Heart left ventricle (tissue), 16 donors: ENCODE measurements around the gene THRAP3. TPM values are rescaled to one million over a fixed set of nuclear protein-coding genes. Genes with fewer than 3 reads are reported as not detected.
A peak's percentile ranks its signal among the peaks of the same experiment; 100 is the strongest.

Experiments used
- ATAC-seq, 4 donors: fragments of 200-7000 bp; cut with Tn5 transposase; one replicate each; pipeline ENCODE4 v1.9.1; 2020 to 2022; ENCODE audit warnings: moderate library complexity in 4 of 4, mild to moderate bottlenecking in 3 of 4, moderate number of reproducible peaks in 1 of 4
- DNase-seq, 5 donors: peaks; one replicate each; pipeline ENCODE4 v3.0.0-alpha.2; 2020
- H3K27ac ChIP-seq, 12 donors: fragments of 200-600 bp; sonication (generic) in 4 of 12; one replicate each; pipeline versions ENCODE4 v1.5.0 to v1.8.0; 2016 to 2022; ENCODE audit warnings: mild to moderate bottlenecking in 2 of 12
- H3K27me3 ChIP-seq, 9 donors: fragments of 200-600 bp; sonication (generic) in 2 of 9; one replicate each; pipeline versions ENCODE4 v1.5.1 to v1.8.0; 2016 to 2022; ENCODE audit warnings: mild to moderate bottlenecking in 3 of 9
- H3K36me3 ChIP-seq, 9 donors: fragments of 200-600 bp; sonication (generic) in 2 of 9; one replicate each; pipeline versions ENCODE4 v1.5.0 to v1.8.0; 2018 to 2022; ENCODE audit warnings: mild to moderate bottlenecking in 2 of 9
- H3K4me1 ChIP-seq, 12 donors: fragments of 200-600 bp; sonication (generic) in 4 of 12; one replicate each; pipeline versions ENCODE4 v1.5.0 to v1.8.0; 2016 to 2022; ENCODE audit warnings: mild to moderate bottlenecking in 3 of 12
- H3K4me3 ChIP-seq, 12 donors: fragments of 200-600 bp; sonication (generic) in 4 of 12; one replicate each; pipeline versions ENCODE4 v1.5.0 to v1.8.0; 2017 to 2022; ENCODE audit warnings: mild to moderate bottlenecking in 9 of 12, moderate library complexity in 4 of 12
- H3K9me3 ChIP-seq, 12 donors: fragments of 200-600 bp; sonication (generic) in 4 of 12; one replicate each; pipeline versions ENCODE4 v1.5.0 to v1.8.0; 2016 to 2022; ENCODE audit warnings: mild to moderate bottlenecking in 1 of 12
- POLR2A ChIP-seq, 2 donors: fragments of 450-650 bp; IDR thresholded peaks; one replicate each; pipeline ENCODE4 v1.6.1; 2017; ENCODE audit warnings: antibody characterized with exemption in 2 of 2, mild to moderate bottlenecking in 2 of 2, moderate library complexity in 2 of 2
- WGBS, 4 donors: extraction: QIAGEN DNeasy Blood & Tissue Kit in 2 of 4; methylation state at CpG; one replicate each; pipeline versions ENCODE4 v1.1.5 to v1.1.7; 2013 to 2018; 5-methylcytosine and 5-hydroxymethylcytosine counted together
- intact Hi-C, 10 donors: fragments of 100-400 bp; cut with DNase I; formaldehyde crosslinking; loops; one replicate each; pipeline versions ENCODE4 v1.11.1 to v1.14.2; 2022
- polyA plus RNA-seq, 2 donors: library from polyadenylated mRNA; stranded (reverse); fragments of 200-250 nt; gene quantifications; one replicate each; pipeline ENCODE4 v1.2.3, GENCODE V29; 2013
- total RNA-seq, 9 donors: library from RNA; depleted of rRNA in 2 of 9; stranded (reverse); fragments of >200 nt in 2 of 9; fragmentation: NEBNext Ultra II Directional in 3 of 9; extraction: Animal tissue kit (Norgen Biotek cat#: 25700) in 3 of 9; gene quantifications; one replicate each; pipeline versions ENCODE4 v1.1.0 to v1.2.4, GENCODE V29; 2016 to 2023
- TF ChIP-seq, protein P1 (sequence below), 12 donors: fragments of 200-600 bp; sonication (generic) in 4 of 12; IDR thresholded peaks; one replicate each; pipeline versions ENCODE4 v1.5.0 to v1.8.0; 2018 to 2022; ENCODE audit warnings: antibody characterized with exemption in 12 of 12, mild to moderate bottlenecking in 5 of 12
- donor health status: ischemic (EF 13 %, LVEDD 7.1; RV severe dilation, severe dysfunction).
- donor health status: healthy with polysubstance abuse.
- donor health status: DM: no; HTN: yes; CAD: no.
- donor health status: DM: no; HTN: no; CAD: no.
- donor health status: ischemic (EF 25% LVEDD 6.9; RV normal size, moderate dysfunction).
- donor health status: ischemic (EF 25% LVEDD 5.7; RV mildly dilated, moderate dysfunction).
- donor health status: healthy.
- donor health status: DM: yes; HTN: yes; CAD: no.
- donor health status: ischemic (EF 35%, LVEDD 5.7; RV mildly dilated, moderate dysfunction).
- donor health status: nonischemic (EF 11% LVEDD 7.7; RV severe dilation, severe dysfunction).
- donor health status: DM: yes; HTN: yes; CAD: no.
- donor health status: PGD.
- donor health status: ischemic (EF 29% LVEDD 5.4; RV normal size, mild dysfunction).
- donor health status: nonischemic (EF 23%, LVEDD 6.1; RV moderate dilation, normal function).

Gene THRAP3
- total and polyA plus RNA-seq, 11 donors, result 27.9 to 106 (median 90.1) TPM

GRCh38 chr1:36309397-36309796 lies 85.2 kb downstream of the THRAP3 start:
- peaks cover 0 to 20% (median 16%) of the 10 kb centered on the region in 12 donors for H3K4me1 ChIP-seq
- no peak overlapping the region for H3K4me3 ChIP-seq
- TF ChIP-seq, protein P1, sequence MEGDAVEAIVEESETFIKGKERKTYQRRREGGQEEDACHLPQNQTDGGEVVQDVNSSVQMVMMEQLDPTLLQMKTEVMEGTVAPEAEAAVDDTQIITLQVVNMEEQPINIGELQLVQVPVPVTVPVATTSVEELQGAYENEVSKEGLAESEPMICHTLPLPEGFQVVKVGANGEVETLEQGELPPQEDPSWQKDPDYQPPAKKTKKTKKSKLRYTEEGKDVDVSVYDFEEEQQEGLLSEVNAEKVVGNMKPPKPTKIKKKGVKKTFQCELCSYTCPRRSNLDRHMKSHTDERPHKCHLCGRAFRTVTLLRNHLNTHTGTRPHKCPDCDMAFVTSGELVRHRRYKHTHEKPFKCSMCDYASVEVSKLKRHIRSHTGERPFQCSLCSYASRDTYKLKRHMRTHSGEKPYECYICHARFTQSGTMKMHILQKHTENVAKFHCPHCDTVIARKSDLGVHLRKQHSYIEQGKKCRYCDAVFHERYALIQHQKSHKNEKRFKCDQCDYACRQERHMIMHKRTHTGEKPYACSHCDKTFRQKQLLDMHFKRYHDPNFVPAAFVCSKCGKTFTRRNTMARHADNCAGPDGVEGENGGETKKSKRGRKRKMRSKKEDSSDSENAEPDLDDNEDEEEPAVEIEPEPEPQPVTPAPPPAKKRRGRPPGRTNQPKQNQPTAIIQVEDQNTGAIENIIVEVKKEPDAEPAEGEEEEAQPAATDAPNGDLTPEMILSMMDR (IDR thresholded peaks at IDR 0.05), result no peak
- no peak for TF ChIP-seq POLR2A (IDR thresholded peaks at IDR 0.05)
- WGBS, 4 donors, result 92 to 98% (median 97%) methylated on average over 7 of the region's 7 CpGs
- no peak overlapping the region for H3K27ac ChIP-seq
- no peaks in the 10 kb centered on the region for H3K27me3 ChIP-seq
- no peak for DNase-seq
- no peak for ATAC-seq
- H3K9me3 ChIP-seq, result no peaks in the 10 kb centered on the region
- peaks cover 0 to 9% (median 5%) of the 10 kb centered on the region in 9 donors for H3K36me3 ChIP-seq
- intact Hi-C loops, result loop anchor here in 2 of 10 donors (5.0 kb wide), 2 partner anchors 58 to 113 kb away; no protein-coding TSS in a partner anchor

- WGBS, 4 donors, result 54 to 76% (median 66%) methylated on average over 15 to 16 of the region's 16 CpGs
- no peaks in the 10 kb centered on the region for H3K27me3 ChIP-seq
- intact Hi-C loops, result loop anchor here in 2 of 10 donors (5.0 kb wide), 1 partner anchor 47 kb away; no protein-coding TSS in a partner anchor
- H3K27ac ChIP-seq, result peak overlapping the region in 10 of 12 donors; percentile 23 to 97 (median 92)
- H3K36me3 ChIP-seq, result peaks cover 0 to 4% (median 0%) of the 10 kb centered on the region in 9 donors
- ATAC-seq, result no peak
- DNase-seq, result peak in 1 of 5 donors; percentile 43
- no peaks in the 10 kb centered on the region for H3K9me3 ChIP-seq
- no peak for TF ChIP-seq POLR2A (IDR thresholded peaks at IDR 0.05)
- TF ChIP-seq, protein P1 (IDR thresholded peaks at IDR 0.05), result no peak
- peak overlapping the region in 11 of 12 donors; percentile 14 to 98 (median 85) for H3K4me3 ChIP-seq
- H3K4me1 ChIP-seq, result peaks cover 3 to 39% (median 28%) of the 10 kb centered on the region in 12 donors
Observed at GRCh38 chr1:36320291-36320761, 96.1 kb downstream of the THRAP3 start.

DNA sequence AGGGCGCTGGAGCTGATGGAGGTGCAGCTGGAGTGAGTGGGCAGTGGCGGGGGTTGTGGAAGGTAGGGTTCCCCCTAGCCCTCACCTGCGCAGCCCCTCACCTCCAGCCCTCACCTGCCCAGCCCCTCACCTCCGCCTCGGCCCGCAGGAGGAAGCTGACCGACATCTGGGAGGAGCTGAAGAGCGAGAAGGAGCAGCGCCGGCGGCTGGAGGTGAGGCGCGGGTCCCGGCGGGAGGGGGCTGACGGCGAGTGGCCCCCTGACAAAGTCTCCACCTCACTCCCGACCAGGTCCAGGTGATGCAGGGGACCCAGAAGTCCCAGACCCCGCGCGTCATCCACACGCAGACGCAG lies 96.5 kb downstream of the THRAP3 start:
- Histone ChIP-seq H3K4me3 (peak overlapping the region in 11 of 12 donors; percentile 14 to 98 (median 85)), H3K36me3 (peaks cover 0 to 4% (median 0%) of the 10 kb centered on the region in 9 donors), H3K9me3 (no peaks in the 10 kb centered on the region), H3K4me1 (peaks cover 3 to 39% (median 28%) of the 10 kb centered on the region in 12 donors), H3K27me3 (no peaks in the 10 kb centered on the region), H3K27ac (peak overlapping the region in 11 of 12 donors; percentile 23 to 97 (median 90))
- intact Hi-C loops, result loop anchor here in 2 of 10 donors (5.0 kb wide), 1 partner anchor 47 kb away; no protein-coding TSS in a partner anchor
- TF ChIP-seq POLR2A (IDR thresholded peaks at IDR 0.05), result no peak
- TF ChIP-seq, protein P1 (IDR thresholded peaks at IDR 0.05), result no peak
- DNase-seq, result no peak
- 30 to 61% (median 54%) methylated on average over 21 to 23 of the region's 23 CpGs for WGBS, 4 donors
- no peak for ATAC-seq

DNA sequence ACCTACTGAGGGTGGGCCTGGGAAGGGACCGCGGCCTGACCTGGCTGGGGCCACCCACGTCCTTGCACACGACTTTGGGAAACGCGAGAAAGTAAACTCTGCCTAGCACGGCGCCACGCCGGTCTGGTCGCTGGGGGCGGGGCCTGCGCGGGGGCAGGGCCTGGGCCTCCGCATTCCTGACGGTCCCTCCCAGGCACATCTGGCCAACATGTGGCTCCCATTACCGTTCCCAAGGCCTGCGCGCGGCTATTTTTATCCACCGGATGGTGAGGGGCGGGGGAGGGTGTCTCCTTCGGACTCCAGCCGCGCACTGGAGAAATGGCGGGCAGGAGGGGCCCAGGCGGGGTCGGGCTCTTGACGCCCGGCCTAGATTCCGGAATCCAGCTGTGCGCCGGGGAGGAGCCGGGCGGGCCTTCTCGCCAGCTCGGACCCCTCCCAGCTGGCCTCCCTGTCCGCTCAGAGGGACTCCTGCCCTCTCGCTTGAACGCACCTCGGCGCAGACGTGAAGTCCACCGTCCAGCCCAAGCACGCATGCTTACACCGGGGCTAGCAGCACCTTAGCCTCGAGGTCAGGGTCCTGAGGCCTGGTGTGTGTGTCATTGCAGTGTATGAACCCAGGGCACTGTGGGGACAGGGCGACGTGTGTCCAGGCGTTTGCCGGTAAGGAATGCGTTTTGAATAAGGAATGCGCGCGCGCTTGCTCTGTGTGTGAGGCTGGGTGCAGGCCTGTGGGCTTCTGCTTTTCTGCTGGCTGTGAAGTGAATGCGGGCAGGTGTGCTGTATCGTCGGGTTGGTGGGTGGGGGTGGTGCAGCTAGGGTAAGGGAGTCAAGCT lies 97.1 kb downstream of the THRAP3 start:
- Histone ChIP-seq H3K4me1 (peaks cover 3 to 39% (median 28%) of the 10 kb centered on the region in 12 donors), H3K36me3 (peaks cover 0 to 4% (median 0%) of the 10 kb centered on the region in 9 donors), H3K27ac (peak overlapping the region in 11 of 12 donors; percentile 51 to 97 (median 90)), H3K27me3 (no peaks in the 10 kb centered on the region), H3K4me3 (peak overlapping the region; percentile 12 to 98 (median 85)), H3K9me3 (no peaks in the 10 kb centered on the region)
- DNase-seq (peak; percentile 89 to 92 (median 89)), ATAC-seq (peak; percentile 54 to 80 (median 70))
- TF ChIP-seq, protein P1 (IDR thresholded peaks at IDR 0.05), result no peak
- TF ChIP-seq POLR2A (IDR thresholded peaks at IDR 0.05), result no peak
- WGBS, 4 donors, result 19 to 56% (median 39%) methylated on average over 14 to 59 of the region's 59 CpGs
- intact Hi-C loops, result loop anchor here in 2 of 10 donors (5.0 kb wide), 1 partner anchor 46 kb away; no protein-coding TSS in a partner anchor
